Measurements from ENCODE around the gene SPTBN4.

The SPTBN4 gene

DNA sequence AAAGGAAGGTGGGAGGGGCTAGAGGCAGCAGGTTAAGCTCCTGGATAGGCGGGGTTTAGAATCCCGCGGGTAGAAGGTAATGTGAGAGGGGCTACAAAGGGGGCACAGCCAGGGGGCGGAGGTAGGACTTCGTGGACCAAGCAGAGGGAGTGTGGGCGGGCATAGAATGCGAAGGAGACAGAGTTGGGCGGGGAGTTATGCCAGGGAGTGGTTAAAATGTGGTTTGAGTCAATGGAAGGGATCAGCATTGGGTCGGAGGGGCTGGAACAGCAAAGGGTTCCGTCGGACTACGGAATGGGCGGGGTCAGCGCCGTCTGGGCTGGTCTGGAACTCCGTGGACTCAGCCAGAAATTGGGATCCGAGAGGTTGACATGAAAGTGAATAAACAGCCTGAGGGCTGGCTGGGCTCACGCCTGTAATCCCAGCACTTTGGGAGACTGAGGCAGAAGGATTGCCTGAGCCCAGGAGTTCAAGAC, 137.4 kb downstream of the SPTBN4 start:
- H3K4me3 ChIP-seq (ENCODE audit: low read length) = peak overlapping the region; percentile 47
- TF ChIP-seq, protein P1, sequence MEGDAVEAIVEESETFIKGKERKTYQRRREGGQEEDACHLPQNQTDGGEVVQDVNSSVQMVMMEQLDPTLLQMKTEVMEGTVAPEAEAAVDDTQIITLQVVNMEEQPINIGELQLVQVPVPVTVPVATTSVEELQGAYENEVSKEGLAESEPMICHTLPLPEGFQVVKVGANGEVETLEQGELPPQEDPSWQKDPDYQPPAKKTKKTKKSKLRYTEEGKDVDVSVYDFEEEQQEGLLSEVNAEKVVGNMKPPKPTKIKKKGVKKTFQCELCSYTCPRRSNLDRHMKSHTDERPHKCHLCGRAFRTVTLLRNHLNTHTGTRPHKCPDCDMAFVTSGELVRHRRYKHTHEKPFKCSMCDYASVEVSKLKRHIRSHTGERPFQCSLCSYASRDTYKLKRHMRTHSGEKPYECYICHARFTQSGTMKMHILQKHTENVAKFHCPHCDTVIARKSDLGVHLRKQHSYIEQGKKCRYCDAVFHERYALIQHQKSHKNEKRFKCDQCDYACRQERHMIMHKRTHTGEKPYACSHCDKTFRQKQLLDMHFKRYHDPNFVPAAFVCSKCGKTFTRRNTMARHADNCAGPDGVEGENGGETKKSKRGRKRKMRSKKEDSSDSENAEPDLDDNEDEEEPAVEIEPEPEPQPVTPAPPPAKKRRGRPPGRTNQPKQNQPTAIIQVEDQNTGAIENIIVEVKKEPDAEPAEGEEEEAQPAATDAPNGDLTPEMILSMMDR (conservative IDR thresholded peaks at IDR 0.05; ENCODE audit: low read depth, low read length) = no peak
- no peak for DNase-seq (ENCODE audit: low read depth)

DNA sequence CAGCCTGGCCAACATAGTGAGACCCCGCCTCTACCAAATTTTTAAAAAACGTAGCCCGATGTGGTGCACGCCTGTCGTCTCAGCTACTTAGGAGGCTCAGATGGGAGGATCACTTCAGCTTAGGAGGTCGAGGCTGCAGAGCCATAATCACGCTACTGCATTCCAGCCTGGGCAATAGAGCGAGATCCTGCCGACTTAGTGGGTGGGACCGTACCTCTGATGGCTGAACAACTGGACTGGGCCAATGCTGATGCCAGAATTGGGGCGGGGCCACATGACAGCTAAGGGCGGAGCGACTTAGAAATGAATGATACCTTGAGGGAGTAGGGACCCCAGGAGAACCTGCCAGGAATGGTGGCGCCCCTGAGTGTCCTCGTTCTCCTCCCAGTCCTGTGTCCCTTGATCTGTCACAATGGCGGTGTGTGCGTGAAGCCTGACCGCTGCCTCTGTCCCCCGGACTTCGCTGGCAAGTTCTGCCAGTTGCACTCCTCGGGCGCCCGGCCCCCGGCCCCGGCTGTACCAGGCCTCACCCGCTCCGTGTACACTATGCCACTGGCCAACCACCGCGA, 137.9 kb downstream of the SPTBN4 start:
- TF ChIP-seq, protein P1 (conservative IDR thresholded peaks at IDR 0.05; ENCODE audit: low read depth, low read length) = no peak
- DNase-seq (ENCODE audit: low read depth) = no peak
- H3K4me3 ChIP-seq (ENCODE audit: low read length) = peak overlapping the region; percentile 47

DNA sequence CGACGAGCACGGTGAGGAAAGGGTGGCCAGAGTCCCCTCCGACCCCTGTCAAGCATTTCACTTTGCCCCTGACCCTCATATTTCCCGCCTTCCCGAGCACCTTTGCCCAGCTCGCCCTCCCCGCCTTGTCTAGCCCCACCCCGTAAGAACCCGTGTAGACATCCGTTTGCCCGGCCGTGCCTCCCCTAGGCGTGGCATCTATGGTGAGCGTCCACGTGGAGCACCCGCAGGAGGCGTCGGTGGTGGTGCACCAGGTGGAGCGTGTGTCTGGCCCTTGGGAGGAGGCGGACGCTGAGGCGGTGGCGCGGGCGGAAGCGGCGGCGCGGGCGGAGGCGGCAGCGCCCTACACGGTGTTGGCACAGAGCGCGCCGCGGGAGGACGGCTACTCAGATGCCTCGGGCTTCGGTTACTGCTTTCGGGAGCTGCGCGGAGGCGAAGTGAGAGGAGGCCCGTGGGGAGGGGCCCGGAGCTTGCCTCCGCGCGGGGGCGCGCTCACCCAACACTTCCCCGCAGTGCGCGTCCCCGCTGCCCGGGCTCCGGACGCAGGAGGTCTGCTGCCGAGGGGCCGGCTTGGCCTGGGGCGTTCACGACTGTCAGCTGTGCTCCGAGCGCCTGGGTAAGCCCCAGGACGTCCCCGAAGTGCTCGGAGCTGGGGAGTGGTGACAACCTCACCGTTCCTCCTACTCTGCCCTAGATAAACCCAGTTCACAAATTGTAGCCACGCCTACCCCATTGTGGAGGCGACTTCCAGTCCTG, 138.6 kb downstream of the SPTBN4 start:
- TF ChIP-seq, protein P1 (conservative IDR thresholded peaks at IDR 0.05; ENCODE audit: low read depth, low read length) = peak; percentile 4
- DNase-seq (ENCODE audit: low read depth) = no peak
- H3K4me3 ChIP-seq (ENCODE audit: low read length) = peak overlapping the region; percentile 47

DNA sequence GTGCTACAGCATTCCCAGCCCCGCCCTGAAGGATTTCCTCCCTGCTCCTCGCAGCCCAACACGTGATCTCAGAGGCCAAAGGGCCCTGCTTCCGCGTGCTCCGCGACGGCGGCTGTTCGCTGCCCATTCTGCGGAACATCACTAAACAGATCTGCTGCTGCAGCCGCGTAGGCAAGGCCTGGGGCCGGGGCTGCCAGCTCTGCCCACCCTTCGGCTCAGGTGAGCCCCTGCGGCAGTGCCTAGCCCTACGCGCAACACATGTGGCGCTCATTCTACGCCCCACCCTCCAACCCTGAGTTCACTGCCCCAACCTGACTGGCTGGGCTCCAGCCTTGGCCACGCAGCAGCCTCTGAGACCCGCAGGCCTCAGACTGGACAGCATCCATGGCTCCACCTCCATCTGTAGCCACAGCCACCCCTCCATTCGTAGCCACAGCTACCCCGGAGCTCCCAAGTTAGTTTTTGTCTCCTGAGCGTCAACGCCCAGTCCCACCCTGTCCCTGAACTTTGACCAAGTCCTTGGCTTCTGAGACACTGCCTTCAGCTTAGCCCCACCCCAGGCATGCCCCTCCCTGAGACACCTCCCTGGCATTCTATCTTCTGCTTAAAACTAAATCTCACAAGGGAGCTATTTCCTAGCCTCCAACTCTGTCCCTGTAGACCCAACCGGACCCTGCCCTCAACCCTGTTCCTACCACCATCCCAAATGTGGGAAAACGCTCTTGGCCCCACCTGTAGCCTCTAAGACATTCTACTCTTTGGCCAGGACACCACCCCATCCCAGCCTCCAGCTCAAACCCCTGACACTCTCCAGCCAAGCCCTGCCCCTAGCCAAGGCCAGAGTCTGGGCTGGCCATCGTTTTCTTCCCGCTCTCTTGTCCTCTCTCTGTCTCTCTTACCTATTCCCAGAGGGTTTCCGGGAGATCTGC, 140.8 kb downstream of the SPTBN4 start:
- H3K4me3 ChIP-seq (ENCODE audit: low read length) = no peak overlapping the region
- TF ChIP-seq, protein P1 (conservative IDR thresholded peaks at IDR 0.05; ENCODE audit: low read depth, low read length) = no peak
- no peak for DNase-seq (ENCODE audit: low read depth)

DNA sequence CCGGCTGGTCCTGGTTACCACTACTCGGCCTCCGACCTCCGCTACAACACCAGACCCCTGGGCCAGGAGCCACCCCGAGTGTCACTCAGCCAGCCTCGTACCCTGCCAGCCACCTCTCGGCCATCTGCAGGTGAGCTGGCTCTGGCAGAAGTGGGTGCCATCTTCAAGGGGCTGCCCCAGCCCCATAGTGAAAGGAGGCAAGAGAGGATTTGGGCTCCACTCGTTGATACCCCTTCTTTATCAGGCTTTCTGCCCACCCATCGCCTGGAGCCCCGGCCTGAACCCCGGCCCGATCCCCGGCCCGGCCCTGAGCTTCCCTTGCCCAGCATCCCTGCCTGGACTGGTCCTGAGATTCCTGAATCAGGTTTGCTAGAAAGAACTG, 141.4 kb downstream of the SPTBN4 start:
- no peak overlapping the region for H3K4me3 ChIP-seq (ENCODE audit: low read length)
- DNase-seq (ENCODE audit: low read depth) = no peak
- TF ChIP-seq, protein P1 (conservative IDR thresholded peaks at IDR 0.05; ENCODE audit: low read depth, low read length) = no peak

DNA sequence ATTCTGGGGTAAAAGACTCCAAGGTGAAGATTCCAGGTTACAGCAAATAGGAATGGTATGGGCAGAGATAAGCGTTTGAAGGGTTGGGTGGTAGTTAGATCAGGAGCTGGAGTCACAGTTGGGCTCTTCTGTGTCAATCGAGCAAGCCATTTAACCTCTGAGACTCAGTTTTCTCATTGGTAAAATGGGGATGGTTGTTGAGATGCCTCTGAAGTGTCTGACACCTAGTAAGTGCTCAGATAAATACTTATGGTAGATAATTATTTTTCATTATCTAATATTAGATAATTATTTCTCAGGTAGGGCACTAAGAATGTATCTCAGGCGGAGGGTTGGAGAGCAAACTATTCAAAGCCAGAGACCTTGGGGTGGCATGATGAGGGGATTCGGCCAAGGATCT, 142.2 kb downstream of the SPTBN4 start:
- TF ChIP-seq, protein P1 (conservative IDR thresholded peaks at IDR 0.05; ENCODE audit: low read depth, low read length) = no peak
- peak overlapping the region; percentile 53 for H3K4me3 ChIP-seq (ENCODE audit: low read length)
- DNase-seq (ENCODE audit: low read depth) = no peak

All from retinal pigment epithelial cell (primary cell).